GM18951 (cell line): ENCODE results near the gene BRPF3.

Experiments used
- POLR2A ChIP-seq: IDR thresholded peaks from 4 replicates; pipeline ENCODE4 v1.6.1; 2011; ENCODE audit warnings: mild to moderate bottlenecking; ENCODE audit not compliant: insufficient read length, insufficient read depth; ENCODE audit errors: extremely low read depth
- in situ Hi-C: fragments of 300-500 bp; cut with MboI; formaldehyde crosslinking; loops from one replicate; pipeline ENCODE4 v1.12.0; 2022; ENCODE audit warnings: low sequenced_read_pairs, mixed read lengths, inconsistent platforms; ENCODE audit not compliant: unreplicated experiment

BRPF3 gene

DNA sequence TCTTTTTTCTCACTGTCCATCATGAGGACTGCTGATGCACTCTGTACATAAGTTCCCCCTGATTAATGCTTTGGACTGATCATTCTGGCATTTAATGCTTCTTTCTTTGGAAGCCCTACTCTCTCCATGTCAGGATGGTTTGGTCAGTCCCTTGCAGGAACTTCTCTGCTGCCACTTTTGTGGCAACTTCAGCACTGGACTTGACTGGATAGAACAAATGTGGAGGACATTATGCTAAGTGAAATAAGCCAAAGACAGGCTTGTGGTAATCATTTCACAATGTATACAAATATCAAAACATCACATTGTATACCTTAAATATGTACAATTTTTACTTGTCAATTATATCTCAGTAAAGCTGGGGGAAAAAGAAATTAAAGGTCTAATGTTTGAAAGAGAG lies 12.2 kb upstream of the BRPF3 start:
- in situ Hi-C loops = no loop called here
- no peak for TF ChIP-seq POLR2A

DNA sequence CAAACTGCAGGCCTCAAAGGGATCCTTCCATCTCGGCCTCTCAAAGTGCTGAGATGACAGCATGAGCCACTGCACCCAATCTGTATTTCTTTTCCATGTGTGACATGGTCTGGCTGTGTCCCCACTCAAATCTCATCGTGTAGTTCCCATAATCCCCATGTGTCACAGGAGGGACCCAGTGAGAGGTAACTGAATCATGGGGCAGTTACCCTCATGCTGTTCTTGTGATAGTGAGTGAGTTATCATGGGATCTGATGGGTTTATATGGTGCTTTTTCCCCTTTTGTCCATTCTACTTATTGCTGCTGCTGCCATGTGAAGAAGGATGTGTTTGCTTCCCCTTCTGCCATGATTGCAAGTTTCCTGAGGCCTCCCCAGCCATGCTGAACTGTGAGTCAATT lies 10.3 kb upstream of the BRPF3 start:
- TF ChIP-seq POLR2A = no peak
- in situ Hi-C loops = no loop called here

DNA sequence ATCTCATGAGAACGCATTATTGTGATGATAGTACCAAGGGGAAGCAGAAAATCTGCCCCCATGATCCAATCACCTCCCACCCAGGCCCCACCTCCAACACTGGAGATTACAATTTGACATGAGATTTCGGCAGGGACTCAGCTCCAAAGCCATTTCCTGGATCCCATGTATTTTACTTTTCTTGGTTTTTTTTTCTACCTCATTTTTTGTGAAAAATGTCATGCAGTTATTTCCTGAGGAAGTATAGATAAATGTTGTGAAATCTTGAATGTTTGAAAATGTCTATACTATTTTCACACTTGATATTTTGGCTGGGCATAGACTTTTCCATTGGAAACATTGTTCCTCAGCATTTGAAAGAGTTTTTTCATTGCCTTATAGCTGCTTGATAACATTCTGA lies 9.1 kb upstream of the BRPF3 start:
- TF ChIP-seq POLR2A = no peak
- in situ Hi-C loops = no loop called here

DNA sequence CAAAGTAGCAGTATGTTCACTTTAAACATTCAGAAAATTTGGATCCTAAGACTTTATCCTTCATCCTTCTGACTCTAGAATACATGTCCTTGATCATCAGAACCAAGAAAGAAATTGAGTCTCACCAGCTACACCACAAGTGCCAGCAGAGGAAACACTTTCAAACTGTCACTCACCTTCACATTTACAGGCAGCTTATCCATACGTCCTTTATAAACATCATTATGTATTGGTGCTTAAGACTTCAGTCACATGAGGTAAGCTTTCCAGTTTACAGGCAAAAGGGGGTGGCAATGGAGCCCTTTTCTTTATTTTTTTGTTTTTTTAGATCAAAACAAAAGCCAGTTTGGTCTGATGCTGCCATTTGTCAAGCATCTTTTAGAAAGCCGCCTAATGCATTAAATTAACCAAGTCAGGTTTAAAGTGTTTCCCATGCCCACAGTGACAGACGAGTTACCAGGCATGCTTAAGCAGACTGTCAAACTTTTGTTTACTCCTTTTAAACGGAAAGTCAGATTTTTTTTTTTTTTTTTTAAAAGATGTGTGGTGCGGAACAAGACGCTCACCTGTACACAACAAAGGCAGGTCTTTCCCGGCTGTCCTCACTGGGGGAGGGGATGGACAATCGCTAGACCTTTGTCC lies 952 bp upstream of the BRPF3 start:
- in situ Hi-C loops = loop anchor here (10.0 kb wide), 1 partner anchor 71 kb away; no protein-coding TSS in a partner anchor
- TF ChIP-seq POLR2A = no peak

DNA sequence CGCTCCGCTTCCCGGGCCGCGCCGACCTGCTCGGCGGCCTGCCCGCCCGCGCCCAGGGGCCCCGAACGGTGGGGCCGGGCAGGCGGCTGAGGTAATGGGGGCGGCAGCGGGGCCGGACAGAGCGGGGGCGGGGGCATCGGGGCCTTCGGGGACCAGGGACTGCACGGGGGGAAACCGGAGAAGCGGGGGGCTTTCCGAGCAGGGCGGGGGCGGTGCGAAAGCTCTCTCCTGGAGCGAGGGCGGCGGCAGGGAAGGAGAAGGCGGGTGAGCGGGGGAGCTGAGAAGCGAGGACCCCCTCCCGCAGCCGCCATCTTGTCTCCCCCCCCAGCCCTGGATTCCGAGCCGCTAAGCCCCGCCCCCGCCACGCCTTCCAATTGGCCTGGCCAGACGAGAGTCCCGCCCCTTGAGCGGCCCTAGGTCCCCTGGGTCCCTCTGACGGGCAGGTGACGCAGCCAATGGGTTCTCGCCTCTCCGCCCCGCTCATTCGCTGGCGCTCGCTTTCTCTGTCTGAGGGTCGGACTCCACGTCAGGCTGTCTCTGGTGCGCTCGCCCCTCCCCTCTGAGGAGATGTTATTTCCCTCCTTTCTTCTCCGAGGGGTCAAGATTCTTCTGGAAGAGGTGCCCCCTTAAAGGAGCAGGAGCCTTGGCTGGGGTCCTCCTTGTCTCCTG lies 470 bp downstream of the BRPF3 start:
- peak; percentile 62 for TF ChIP-seq POLR2A
- in situ Hi-C loops = loop anchor here (10.0 kb wide), 1 partner anchor 72 kb away; no protein-coding TSS in a partner anchor

DNA sequence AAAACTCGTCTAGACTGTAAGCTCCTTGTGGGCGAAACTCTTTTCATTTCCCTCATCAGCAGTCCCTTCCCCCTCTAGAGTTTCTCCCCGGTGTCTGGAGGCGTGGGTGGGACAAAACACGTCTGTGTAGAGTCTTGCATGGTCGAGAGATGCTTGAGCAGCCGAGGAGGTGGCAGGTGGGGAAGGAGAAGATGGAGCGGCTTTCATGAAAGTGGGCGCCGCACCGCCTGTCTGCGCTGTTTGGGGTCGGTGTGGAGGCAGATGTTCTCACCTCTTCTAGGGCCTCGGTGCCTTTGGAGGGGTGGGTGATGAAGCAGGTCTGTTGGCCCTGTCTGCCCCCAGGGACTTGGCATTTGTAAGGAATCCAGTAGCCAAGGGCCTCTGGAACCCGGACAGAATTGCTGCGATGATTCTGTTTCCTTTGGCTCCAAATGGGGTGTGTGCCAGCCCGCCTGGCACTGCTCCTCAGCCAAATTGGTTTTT lies 1.2 kb downstream of the BRPF3 start:
- in situ Hi-C loops = loop anchor here (10.0 kb wide), 1 partner anchor 73 kb away; no protein-coding TSS in a partner anchor
- no peak for TF ChIP-seq POLR2A

DNA sequence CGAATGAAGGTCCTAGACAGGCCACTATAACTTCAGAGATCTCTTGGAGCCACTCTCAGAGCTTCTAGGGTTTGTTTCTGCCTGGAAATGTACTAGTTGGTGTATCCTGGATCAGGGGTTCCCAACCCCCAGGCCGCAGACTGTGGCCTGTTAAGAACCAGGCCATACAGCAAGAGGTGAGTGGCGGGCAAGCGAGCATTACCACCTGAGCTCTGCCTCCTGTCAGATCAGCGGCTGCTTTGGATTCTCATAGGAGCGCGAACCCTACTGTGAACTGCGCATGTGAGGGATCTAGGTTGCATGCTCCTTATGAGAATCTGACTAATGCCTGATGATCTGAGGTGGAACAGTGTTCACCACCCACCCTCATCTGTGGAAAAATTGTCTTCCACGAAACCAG lies 2.4 kb downstream of the BRPF3 start:
- in situ Hi-C loops = loop anchor here (10.0 kb wide), 1 partner anchor 74 kb away; no protein-coding TSS in a partner anchor

DNA sequence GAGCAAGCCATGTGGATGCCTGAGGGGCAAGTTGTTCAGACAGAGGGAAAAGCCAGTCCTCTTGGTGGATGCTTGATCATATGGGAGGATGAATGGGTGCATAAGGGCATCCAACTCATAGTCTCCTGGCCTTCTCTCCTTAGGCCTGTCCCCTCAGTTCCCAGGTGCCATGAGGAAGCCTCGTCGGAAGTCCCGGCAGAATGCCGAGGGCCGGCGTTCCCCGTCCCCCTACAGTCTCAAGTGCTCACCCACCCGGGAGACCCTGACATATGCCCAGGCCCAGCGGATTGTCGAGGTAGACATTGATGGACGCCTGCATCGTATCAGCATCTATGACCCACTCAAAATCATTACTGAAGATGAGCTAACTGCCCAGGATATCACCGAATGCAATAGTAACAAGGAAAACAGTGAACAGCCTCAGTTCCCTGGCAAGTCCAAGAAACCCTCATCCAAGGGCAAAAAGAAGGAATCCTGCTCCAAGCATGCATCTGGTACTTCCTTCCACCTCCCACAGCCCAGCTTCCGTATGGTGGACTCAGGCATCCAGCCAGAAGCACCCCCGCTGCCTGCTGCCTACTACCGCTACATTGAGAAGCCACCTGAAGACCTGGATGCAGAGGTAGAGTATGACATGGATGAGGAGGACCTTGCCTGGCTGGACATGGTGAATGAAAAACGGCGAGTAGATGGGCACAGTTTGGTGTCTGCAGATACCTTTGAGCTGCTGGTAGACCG lies 3.8 kb downstream of the BRPF3 start:
- in situ Hi-C loops = no loop called here
- no peak for TF ChIP-seq POLR2A

More for the DNA sequence above, 2.4 kb downstream of the BRPF3 start:
- no peak for TF ChIP-seq POLR2A

DNA sequence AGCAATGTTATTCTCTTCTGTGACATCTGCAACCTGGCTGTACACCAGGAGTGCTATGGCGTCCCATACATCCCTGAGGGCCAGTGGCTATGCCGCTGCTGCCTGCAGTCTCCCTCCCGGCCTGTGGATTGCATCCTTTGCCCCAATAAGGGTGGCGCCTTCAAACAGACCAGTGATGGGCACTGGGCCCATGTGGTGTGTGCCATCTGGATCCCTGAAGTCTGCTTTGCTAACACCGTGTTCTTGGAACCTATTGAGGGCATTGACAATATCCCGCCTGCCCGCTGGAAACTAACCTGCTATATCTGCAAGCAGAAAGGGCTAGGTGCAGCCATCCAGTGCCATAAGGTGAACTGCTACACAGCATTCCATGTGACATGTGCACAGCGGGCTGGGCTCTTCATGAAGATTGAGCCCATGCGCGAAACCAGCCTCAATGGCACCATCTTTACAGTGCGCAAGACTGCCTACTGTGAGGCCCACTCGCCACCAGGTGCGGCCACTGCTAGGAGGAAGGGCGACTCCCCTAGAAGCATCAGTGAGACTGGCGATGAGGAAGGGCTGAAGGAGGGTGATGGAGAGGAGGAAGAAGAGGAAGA lies 4.6 kb downstream of the BRPF3 start:
- TF ChIP-seq POLR2A = no peak
- in situ Hi-C loops = no loop called here

DNA sequence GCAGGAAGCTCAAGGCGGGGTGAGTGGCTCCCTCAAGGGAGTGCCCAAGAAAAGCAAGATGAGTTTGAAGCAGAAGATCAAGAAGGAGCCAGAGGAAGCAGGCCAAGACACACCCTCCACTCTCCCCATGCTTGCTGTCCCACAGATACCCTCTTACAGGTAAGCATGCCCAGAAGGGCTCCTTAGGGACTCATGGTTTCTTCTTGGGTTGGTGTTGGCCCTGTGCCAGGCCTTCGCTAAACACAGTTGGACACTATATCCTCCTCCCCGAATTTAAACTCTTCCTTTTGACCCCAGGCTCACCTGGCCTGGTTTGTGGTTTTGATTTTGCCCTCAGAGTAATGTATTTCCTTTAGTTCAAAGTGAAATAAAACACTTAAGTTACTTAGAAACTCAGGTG lies 5.1 kb downstream of the BRPF3 start:
- no peak for TF ChIP-seq POLR2A
- in situ Hi-C loops = no loop called here

DNA sequence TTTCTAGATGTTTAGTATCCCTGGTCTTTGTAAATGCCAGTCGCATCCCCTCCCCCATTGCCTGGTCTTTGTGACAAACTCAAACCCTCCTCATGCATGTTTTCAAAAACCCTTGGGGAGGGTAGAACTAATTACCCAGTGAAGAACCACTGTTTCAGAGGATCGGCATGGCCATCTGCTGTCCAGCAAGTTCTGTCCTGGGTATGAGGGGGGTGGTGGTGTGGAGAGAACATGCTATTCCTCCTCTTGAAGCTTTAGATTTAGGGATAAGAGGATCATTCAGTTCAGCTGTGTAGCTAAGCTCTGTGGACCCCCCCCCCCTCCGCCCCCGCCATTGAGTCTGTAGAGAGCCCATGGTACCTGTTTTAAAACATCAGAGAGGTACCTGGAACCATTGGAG lies 5.6 kb downstream of the BRPF3 start:
- TF ChIP-seq POLR2A = no peak
- in situ Hi-C loops = no loop called here

DNA sequence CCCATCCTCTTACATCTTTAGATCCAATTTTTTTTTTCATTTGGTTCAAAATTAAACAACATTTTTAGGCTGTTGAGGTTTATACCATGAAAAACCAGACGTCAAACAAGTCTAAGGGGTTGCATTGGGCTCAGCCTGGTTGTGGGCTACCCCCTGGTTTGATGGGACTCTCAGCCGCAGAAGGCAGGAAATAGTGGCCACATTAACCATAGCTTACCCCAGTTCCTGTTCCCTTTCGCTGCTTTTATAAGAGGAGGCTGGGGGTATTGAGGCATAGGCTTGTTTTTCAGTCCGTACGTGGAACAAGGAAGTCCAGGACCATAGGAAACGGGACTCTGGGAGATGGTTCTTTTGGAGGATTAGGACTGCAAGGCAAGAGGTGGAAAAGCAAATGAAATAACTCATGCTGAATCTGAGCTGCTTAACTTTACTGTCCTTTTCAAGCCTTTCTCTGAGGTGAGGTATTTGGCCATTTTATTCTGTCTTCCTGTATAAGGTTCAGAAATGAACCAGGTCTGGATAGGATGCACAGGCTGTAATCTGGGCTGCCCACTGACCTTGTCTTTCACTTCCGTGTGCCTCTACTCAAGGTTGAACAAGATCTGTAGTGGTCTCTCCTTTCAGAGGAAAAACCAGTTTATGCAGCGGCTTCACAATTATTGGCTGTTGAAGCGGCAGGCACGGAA lies 7.7 kb downstream of the BRPF3 start:
- in situ Hi-C loops = no loop called here
- TF ChIP-seq POLR2A = no peak
